Kidney epithelial cell (primary cell): ENCODE data around the gene VASP. TPM values are rescaled to one million over a fixed set of nuclear protein-coding genes. Genes with fewer than 3 reads are reported as not detected.
A peak's percentile ranks its signal among the peaks of the same experiment; 100 is the strongest.

Experiments
- DNase-seq: peaks from one replicate; pipeline ENCODE4 v3.0.0-alpha.2; 2010; ENCODE audit warnings: low read depth
- H3K27me3 ChIP-seq: 2 replicates; pipeline ENCODE4 v1.6.0; 2011; ENCODE audit warnings: low read length; ENCODE audit not compliant: control insufficient read depth, insufficient read depth
- H3K36me3 ChIP-seq: 2 replicates; pipeline ENCODE4 v1.5.1; 2011; ENCODE audit warnings: low read length; ENCODE audit not compliant: control insufficient read depth, insufficient read depth
- H3K4me3 ChIP-seq: 2 replicates; pipeline ENCODE4 v1.5.1; 2011; ENCODE audit warnings: low read depth, mild to moderate bottlenecking, control low read depth, low read length
- CTCF ChIP-seq: IDR thresholded peaks from 2 replicates; pipeline ENCODE4 v1.5.1; 2011; ENCODE audit warnings: mild to moderate bottlenecking, moderate library complexity, low read length, control low read depth, inconsistent platforms; ENCODE audit not compliant: insufficient read depth, poor library complexity, severe bottlenecking
- total RNA-seq: library from RNA; depleted of rRNA; stranded (reverse); fragments of >200 nt; gene quantifications from 2 replicates; pipeline ENCODE4 v1.2.3, GENCODE V29; 2015

VASP gene
- total RNA-seq, 1 donor from 2014 or later: 228 TPM

DNA sequence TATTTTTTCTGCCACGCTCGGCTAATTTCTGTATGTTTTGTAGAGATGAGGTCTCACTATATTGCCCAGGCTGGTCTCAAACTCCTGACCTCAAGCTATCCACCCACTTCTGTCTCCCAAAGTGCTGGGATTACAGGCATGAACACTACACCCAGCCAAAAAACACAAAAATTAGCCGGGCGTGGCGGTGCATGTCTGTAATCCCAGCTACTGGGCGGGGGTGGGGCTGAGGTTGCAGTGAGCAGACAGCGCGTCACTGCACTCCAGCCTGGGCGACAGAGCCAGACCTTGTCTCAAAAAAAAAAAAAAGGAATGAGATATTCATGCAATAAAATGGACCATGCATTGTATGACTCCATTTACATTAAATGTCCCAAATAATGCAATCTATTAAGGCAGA is 32.2 kb downstream of the VASP start:
- Histone ChIP-seq H3K36me3 (no peaks in the 10 kb centered on the region), H3K4me3 (no peak overlapping the region), H3K27me3 (no peaks in the 10 kb centered on the region)
- DNase-seq: no peak
- TF ChIP-seq CTCF: no peak

DNA sequence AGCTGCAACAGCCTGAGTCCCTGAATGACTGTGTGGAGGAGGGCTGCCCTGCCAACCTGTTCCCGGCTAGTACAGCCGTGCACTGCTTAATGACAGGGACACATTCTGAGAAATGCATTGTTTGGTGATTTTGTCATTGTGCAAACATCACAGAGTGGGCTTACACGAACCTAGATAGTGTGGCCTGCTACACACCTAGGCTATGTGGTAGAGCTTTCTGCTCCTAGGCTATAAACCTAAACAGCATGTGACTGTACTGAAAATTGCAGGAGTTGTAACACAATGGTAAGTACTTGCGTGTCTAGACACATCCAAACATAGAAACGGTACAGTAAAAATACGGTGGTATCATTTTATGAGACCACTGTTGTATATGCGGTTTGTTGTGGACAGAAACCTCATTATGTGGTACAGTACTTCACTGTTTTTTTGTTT is 35.0 kb downstream of the VASP start:
- no peak for DNase-seq
- Histone ChIP-seq H3K27me3 (no peaks in the 10 kb centered on the region), H3K4me3 (no peak overlapping the region), H3K36me3 (no peaks in the 10 kb centered on the region)
- TF ChIP-seq CTCF: no peak

DNA sequence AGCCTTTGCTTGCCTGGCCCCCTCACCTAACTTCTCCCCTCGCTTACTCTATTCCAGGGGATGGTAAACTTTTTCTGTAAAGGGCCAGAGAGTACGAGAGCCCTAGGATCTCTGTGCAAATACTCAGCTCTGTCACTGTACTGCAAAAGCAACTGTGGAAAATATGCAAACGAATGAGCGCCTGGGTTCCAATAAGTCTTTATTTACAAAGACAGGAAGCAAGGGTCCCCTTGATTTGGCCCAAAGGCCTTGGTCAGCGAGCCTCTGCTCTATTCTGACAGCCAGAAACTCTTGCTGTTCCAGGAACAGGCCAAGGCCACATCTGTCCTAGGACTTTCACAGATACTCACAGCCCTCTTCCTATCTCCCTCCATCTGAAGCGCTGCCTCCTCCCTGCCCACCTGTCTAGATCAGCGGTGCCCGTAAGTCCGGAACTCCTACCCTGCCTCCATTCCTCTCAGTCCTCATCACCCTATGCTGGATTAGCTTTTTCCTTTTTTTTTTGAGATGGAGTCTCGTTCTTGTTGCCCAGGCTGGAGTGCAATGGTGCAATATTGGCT is 40.0 kb downstream of the VASP start:
- H3K27me3 ChIP-seq: no peaks in the 10 kb centered on the region
- no peak for TF ChIP-seq CTCF
- no peak for DNase-seq
- H3K36me3 ChIP-seq: no peaks in the 10 kb centered on the region
- no peak overlapping the region for H3K4me3 ChIP-seq

DNA sequence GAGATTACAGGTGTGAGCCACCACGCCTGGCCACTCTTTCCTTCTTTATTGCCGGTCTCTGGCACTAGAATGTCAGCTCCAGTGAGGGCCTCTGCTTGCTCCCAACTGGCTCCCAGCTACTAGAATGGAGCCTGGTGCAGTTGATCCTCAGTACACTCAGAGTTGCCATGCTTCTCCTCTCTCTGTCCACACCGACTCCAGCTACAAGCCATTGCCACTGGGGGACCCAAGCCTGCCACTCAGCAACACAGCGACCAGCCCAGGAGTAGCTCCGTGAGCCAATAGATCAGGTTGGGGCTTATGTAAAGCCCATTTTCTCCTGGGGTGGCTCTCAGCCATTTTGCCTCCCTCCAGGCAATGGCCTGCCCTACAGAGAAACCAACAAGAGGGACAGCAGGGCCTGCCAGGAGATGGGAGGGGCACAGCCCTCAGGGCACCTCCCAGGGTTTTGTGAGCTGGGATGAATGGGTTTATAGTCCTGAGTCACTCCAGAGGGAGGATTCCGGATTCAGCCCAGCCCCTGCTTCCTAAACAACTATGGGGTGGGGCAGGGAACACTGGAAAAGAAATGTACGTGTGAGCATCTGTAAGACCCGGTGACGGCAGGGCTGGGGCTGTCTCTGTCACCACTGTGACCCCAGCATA is 40.8 kb downstream of the VASP start:
- no peak for DNase-seq
- no peaks in the 10 kb centered on the region for H3K27me3 ChIP-seq
- no peak for TF ChIP-seq CTCF
- no peaks in the 10 kb centered on the region for H3K36me3 ChIP-seq
- no peak overlapping the region for H3K4me3 ChIP-seq

- no peaks in the 10 kb centered on the region for H3K36me3 ChIP-seq
- H3K4me3 ChIP-seq: no peak overlapping the region
- no peaks in the 10 kb centered on the region for H3K27me3 ChIP-seq
- no peak for DNase-seq
- TF ChIP-seq CTCF: peak; percentile 28
Observed at GRCh38 chr19:45553464-45553863, 46.2 kb downstream of the VASP start.

GRCh38 chr19:45554481-45554880 is 47.2 kb downstream of the VASP start:
- Histone ChIP-seq H3K27me3 (no peaks in the 10 kb centered on the region), H3K36me3 (no peaks in the 10 kb centered on the region)
- no peak for DNase-seq

More at GRCh38 chr19:45554481-45554880, 47.2 kb downstream of the VASP start:
- no peak for TF ChIP-seq CTCF
- no peak overlapping the region for H3K4me3 ChIP-seq
